GM19372 (cell line): ENCODE results near the gene ARHGAP26.

ENCODE experiments used
- ATAC-seq: cut with Tn5 transposase; IDR thresholded peaks from one replicate; pipeline ENCODE4 v1.9.1; 2021; ENCODE audit warnings: mild to moderate bottlenecking, low read depth, moderate library complexity; ENCODE audit not compliant: unreplicated experiment

Gene ARHGAP26

GRCh38 chr5:142866563-142867275 is 96.5 kb downstream of the ARHGAP26 start:
- ATAC-seq = peak; percentile 82

DNA sequence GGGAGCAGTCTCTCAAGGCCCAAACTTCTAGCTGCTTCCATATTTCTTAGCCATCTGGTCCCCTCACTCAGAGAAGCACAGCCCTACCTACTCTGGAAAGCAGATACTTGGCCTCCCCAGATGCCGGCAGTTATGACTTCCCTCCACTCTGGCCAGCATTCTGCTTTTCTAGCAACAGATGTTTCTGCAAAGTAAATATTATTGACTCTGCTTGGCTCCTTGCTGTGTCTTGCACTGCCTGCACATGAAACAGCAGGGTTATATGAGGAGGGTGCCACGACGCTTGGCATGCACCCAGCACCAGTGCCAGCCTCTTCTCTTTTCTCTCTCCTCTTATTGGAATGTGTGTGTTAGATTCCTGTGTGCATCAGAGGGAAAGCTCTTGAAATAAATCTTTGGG is 99.7 kb downstream of the ARHGAP26 start:
- ATAC-seq = no peak

GRCh38 chr5:142870532-142871362 is 100.6 kb downstream of the ARHGAP26 start:
- ATAC-seq = no peak

DNA sequence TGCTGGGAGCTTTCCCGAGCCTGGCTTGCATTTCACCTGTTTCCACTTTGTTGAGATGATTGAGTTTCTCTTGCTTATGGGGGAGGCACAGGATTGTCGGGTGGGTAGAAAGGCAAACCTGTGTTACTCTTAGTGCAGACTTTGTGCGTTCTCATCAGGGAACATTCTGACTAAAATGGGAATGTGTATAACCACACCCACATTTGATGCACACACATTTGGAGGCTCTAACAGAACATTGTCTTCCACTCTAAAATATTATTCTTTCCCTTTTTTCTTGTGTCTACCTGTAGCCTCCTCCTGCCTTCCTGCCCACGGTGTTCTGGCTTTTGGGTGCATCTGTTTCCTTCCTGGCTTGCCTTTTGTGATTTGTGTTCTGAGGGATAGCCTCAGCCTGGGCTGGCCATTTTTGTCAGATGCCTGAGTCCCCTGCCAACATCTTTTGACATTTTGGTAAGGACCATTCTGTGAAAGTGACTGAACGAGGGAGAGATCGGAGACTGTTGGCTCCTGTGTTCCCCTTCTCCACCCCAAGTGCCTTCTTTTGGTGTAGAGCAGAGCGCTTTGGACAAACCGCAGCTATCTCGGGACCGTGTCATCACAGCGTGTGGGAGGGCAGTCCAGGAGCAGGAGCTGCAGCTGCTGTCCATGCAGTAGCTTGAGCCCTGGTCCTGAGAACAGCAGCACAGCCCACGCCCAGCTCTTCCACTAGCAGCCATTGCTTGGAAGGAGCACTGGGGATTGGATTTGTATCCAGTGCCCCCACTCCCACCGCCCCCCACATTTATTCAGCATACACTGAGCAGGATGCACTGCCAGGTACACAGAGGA is 101.4 kb downstream of the ARHGAP26 start:
- no peak for ATAC-seq

DNA sequence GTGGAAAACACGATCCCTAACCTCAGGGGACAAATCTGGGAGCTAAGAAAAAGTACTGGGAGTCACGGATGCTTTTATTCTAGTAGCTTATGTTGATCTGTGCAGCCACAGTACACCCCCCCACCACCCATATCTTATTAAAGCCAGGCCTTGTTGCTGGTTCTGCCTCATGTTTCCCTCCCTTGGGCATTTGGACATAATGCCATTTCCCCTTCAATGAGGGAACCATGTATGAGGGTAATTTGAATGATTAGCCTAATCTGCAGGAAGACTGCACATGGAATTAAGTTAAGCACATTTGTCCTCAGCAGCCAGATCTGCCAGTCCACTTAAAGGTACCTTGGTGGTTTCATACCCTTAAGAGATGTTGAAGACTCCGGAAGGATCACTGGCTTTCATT is 102.0 kb downstream of the ARHGAP26 start:
- no peak for ATAC-seq

DNA sequence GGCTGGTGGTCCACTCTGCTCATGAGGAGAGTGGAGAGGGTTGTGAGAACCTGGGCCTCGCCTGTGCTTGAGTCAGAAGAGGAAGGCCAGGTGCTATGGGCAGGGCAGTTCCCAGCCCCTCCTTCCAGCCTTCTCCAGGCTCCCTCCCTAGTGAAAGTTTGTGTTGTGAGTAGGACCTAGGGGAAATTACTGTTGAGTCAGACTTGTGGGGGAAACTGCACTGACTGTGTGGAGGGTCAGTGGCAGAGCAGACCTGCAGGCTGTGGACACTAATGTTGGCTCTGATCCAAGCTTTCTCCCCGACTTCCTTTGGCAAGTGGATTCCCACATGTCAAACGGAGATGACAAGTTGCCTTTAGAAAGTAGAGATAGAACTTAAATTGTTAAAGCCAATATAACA is 102.6 kb downstream of the ARHGAP26 start:
- ATAC-seq = no peak

DNA sequence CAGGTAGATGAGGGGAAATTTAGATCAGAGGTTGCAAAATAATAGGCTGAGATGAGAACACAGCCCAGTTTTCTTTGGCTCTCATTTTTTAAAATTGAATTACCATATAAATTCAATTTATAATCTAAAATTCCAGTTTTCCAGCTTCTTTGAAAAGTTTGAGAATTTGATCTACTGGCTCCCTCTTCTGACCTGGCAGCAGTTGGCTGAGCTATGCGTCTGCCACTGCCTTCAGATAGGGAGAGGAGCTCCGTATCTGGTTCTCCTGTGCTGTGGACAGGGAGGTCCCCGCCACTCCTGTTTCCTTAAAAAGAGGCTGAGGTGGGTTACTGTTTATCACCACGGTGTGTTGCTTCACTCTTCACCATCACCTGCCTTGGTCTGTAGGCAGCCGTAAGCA is 103.7 kb downstream of the ARHGAP26 start:
- ATAC-seq = no peak

- no peak for ATAC-seq
Measured at GRCh38 chr5:142874540-142874939, 104.4 kb downstream of the ARHGAP26 start.

DNA sequence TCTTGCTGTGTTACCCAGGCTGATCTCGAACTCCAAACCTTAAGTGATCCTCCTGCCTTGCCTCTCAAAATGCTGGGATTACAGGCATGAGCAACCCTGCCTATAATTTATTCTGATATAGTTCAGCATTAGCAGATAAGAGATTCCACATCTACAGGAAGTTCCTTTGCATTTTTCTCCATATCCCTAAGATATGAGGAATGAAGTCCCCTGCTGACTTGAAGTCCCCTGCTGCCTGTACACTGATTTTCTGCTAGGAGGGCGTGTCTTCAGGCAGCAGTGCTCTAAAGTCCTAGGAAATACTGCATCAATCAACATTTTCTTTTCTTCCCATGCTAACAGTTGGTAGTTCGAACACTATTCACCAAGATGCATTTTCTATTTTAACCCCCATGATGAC is 105.8 kb downstream of the ARHGAP26 start:
- ATAC-seq = no peak

DNA sequence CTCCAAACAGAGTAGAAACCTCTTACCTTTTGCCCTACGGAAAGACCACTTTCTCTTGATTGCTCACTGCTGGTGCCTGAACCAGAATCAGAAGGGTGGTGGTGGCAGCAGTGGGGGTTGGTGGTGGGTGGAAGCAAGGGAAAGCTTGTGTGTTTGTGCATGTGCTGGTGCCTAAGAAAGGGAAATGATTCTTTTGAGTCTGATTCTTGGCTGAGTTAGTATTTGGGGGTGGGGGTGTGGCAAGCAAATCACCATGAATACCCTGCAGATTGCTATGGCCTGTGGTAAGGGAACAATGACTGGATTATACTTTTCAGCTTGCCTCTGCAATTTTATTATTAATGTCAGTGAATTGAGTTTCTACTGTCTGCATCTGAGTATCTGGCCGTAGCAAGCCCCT is 106.6 kb downstream of the ARHGAP26 start:
- no peak for ATAC-seq

- no peak for ATAC-seq
Measured at GRCh38 chr5:142878111-142878510, 107.9 kb downstream of the ARHGAP26 start.

GRCh38 chr5:142878638-142879037 is 108.5 kb downstream of the ARHGAP26 start:
- no peak for ATAC-seq

GRCh38 chr5:142881076-142881783 is 111.1 kb downstream of the ARHGAP26 start:
- ATAC-seq = no peak

DNA sequence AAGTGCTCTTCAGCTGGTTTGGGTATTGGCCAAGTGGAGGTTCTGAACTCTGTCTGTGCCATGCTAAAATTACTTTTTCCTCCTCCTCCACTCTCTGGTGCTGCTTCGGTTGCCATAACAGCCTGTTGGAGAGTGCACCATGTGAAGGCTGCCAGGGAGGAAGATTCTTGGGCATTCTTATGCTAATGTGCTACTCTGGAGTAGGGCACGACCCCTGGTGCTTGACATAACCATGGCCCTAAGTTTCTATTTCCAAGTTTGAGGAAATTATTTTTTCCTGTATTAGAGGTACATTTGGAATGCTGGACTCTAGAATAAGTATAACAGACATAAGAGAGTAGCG is 111.6 kb downstream of the ARHGAP26 start:
- no peak for ATAC-seq

DNA sequence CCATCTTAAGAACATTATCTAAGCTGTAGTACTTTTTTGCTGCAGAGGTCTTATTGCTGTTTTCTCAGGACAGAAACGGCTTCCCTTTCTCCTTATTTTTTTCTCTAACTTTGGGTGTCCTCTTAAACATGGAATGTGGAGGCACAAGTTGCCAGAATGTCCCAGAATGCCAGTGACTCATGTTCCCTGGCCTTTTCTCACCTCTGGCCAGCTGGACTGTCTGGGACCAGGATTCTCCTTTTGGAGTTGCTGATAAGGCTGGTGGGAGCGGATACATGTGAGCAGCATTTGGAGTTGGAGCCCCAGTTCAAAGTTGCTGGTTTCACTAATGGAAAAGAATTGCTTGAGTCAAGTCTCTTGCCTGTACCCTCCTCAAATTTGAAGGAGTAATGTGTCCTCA is 112.8 kb downstream of the ARHGAP26 start:
- ATAC-seq = no peak

DNA sequence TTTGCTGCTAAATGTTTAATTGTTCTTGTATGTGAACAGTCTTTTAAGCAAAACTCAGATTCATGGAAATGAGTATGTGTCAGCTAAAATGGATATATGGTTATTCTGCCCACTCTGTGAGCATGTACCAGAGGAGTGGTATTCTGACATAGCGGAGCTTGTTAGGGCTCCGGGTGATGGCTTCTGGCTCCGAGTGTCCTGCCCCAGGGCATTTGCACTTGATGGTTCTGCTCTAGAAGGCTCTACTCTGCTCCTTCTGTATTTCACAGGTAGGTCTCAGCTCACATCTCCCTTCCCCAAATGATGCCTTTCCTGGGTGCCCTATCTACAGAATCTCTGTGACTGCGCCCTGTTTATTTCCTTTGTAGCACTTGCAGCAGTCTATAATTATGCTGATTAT is 113.3 kb downstream of the ARHGAP26 start:
- no peak for ATAC-seq

DNA sequence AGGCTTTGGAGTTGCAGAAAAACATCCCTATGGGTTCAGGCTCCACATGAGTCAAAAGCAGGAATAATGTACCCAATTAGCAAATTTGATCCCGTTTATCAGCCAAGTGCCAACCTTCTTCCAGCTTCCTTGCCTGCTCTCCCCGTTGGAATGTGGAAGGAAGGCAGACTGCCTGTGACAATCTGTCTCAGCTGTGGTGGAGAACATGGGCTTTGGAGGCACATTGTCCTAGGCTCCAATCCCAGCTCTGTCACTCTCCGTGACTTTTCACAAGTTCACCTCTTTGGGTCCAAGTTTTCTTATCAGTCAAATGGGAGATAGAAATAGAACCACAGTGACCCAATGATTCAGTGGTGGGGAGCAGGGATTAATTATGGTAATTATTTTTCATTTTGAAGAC is 113.9 kb downstream of the ARHGAP26 start:
- no peak for ATAC-seq

GRCh38 chr5:142886211-142886610 is 116.0 kb downstream of the ARHGAP26 start:
- ATAC-seq = no peak

DNA sequence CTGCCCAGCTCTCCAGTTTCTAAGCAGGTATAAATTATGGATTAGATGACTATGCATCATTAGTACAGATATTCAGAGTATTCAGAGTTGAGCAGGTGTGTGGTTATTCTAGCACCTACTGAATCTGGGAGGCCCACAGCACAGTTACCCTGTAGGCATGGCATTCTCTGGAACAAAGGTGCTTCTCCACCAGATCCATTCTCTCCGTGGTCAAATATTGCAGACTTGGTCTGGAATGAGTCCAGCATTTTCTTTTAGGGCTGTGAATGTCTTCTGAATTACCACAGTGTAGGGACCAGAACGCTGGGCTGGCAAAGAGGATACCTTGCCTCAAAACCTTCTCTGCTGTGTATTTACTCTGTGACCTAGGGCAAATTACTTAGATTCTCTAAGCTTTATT is 116.8 kb downstream of the ARHGAP26 start:
- no peak for ATAC-seq

DNA sequence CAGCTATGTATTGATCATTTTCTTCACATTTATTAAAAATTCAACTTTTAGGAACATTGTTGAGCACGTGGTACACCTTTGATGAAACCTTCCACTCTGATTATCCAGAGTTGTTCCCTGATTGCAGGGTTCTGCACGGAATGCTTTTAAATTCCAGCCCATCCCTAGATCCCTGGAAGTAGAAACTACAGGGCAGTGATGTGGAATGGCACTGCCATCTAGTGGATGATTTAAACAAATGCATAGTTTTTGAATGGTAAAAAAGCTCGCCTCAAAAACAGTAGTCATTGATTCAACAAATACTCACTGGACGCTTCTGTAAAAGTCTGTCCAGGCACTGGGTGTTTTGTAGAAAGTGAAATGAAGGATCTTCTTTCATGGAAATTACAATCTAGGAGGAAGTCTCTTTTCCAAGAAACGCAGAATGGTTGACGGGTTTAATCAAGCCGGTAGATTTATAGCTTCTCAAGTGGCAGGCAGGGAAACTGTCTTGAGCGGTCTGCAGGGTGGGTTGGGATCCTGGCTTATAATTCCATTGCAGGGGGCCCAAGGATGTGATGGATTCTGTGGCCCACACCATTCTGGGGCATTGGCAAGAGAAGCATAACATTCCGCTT is 118.4 kb downstream of the ARHGAP26 start:
- no peak for ATAC-seq
